ENCODE measurements around the gene METTL21C.

The METTL21C gene

GRCh38 chr13:102657630-102658029 is 37.2 kb downstream of the METTL21C start:
- DNase-seq = no peak

GRCh38 chr13:102654756-102655155 is 40.1 kb downstream of the METTL21C start:
- no peak for DNase-seq

- peak; percentile 47 for DNase-seq
Measured at GRCh38 chr13:102651892-102652291, 43.0 kb downstream of the METTL21C start.

- peak; percentile 48 for DNase-seq
Measured at GRCh38 chr13:102651392-102651791, 43.5 kb downstream of the METTL21C start.

DNA sequence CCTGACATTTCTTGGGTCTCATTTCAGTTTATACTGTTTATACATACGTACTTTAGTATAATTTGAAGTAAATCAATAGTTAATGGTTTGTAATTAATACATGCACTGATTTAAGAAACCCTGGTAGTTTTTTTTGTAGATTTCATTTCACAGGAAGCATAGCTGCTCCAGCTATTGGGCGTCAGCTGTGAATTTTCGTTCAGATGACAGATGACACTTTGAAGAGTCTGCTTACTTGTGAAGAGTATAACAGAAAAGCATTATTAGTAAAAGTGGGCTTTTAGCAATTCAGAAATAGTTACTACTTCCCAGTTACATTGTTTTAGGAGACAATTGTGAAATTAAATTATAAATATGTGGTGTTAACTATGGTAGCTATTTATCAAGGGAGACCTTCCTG is 44.4 kb downstream of the METTL21C start:
- DNase-seq = no peak

GRCh38 chr13:102648046-102648445 is 46.8 kb downstream of the METTL21C start:
- no peak for DNase-seq

GRCh38 chr13:102645701-102646100 is 49.1 kb downstream of the METTL21C start:
- DNase-seq = no peak

DNA sequence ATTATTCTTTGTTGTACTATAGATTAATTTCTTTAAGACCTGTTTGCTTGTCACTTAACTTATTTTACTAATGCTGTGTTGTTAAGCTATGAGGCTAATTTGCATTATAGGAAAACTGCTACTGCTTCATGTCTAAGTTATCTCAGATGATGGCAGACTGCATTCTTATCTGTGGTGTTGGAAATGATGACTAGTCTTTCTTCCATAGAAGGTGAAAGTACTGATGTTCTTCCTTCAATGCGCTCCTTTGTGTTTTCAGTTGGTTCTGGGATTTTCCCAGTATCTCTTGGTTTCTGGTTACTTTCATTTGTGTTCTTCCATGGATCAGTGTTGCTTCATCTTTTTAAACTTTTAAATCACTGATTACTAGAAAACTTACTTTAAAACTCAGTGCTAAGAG is 51.2 kb downstream of the METTL21C start:
- DNase-seq = no peak

GRCh38 chr13:102642475-102642874 is 52.4 kb downstream of the METTL21C start:
- no peak for DNase-seq

DNA sequence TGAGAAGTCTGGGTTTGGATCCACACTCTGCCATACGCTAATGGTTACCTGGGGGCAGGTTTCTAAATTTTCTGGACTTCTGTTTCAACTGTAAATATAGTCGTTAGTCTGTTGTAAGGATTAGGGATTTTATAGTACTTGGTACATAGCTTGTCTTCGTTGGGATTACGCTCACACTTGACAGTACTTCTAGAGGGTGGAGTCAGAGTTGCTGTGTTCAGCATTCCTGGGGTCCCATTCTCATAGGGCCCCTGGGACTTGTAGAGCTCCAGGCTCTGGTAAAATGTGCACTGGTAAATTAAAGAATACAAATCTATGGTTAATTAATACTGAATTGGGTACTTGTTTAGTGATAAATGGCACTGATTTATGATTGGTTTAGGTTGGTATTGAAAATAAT is 52.8 kb downstream of the METTL21C start:
- DNase-seq = no peak

- DNase-seq = no peak
Measured at GRCh38 chr13:102638741-102639140, 56.1 kb downstream of the METTL21C start.

Measured in fibroblast of skin of right biceps (primary cell).